Right lobe of liver (tissue), 4 donors: ENCODE data around the gene EXOC4.

Experiments
- CTCF ChIP-seq, 4 donors: fragments of 200-600 bp in 3 of 4; fragments of 450-650 bp in 1 of 4; IDR thresholded peaks; one replicate each; pipeline versions ENCODE4 v1.5.1 to v1.8.0; 2016 to 2022; ENCODE audit warnings: antibody characterized with exemption in 4 of 4, mild to moderate bottlenecking in 2 of 4
- POLR2A ChIP-seq: fragments of 450-650 bp; IDR thresholded peaks from one replicate; pipeline ENCODE4 v1.6.1; 2017; ENCODE audit warnings: antibody characterized with exemption, mild to moderate bottlenecking
- donor health status: DM: no; HTN: no; CAD: no.
- donor health status: DM: no; HTN: no; CAD: no.
- donor health status: DM: no; HTN: yes; CAD: no.

GRCh38 chr7:133408212-133408611 is 155.3 kb downstream of the EXOC4 start:
- TF ChIP-seq CTCF (IDR thresholded peaks at IDR 0.05): no peak
- TF ChIP-seq POLR2A: no peak
